HG03135 (cell line): ENCODE data around the gene SIK3.
"Not testable (repeated sequence)": the region's sequence is repeated elsewhere in the genome, so short reads cannot be mapped to it uniquely, and the experiment has no call there.

Experiments used
- ATAC-seq: cut with Tn5 transposase; IDR thresholded peaks from one replicate; pipeline ENCODE4 v1.9.1; 2021; ENCODE audit warnings: mild to moderate bottlenecking, moderate library complexity; ENCODE audit not compliant: unreplicated experiment

The SIK3 gene

GRCh38 chr11:117098269-117099232 is at the start of gene SIK3:
Gene SIK3 (minus strand): TSS chr11:117098428. CDS start chr11:117098415, 13 bp downstream.
- peak; percentile 66 for ATAC-seq

DNA sequence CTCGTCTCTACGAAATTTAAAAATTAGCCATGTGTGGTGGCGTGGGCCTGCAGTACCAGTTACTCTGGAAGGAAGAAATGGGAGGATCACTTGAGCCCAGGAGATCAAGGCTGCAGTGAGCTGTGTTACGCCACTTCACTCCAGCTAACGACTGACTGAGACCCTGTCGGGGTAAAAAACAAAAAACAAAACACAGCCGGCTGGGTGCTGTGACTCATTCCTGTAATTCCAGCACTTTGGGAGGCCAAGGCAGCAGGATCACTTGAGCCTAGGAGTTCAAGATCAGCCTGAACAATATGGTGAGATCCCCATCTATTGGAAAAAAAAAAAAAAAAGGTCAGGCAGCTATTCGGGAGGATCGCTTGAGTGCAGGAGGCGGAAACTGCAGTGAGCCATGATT is 48.3 kb upstream of the SIK3 start:
- ATAC-seq, result no peak

GRCh38 chr11:117145393-117145761 is 47.1 kb upstream of the SIK3 start:
- no peak for ATAC-seq

DNA sequence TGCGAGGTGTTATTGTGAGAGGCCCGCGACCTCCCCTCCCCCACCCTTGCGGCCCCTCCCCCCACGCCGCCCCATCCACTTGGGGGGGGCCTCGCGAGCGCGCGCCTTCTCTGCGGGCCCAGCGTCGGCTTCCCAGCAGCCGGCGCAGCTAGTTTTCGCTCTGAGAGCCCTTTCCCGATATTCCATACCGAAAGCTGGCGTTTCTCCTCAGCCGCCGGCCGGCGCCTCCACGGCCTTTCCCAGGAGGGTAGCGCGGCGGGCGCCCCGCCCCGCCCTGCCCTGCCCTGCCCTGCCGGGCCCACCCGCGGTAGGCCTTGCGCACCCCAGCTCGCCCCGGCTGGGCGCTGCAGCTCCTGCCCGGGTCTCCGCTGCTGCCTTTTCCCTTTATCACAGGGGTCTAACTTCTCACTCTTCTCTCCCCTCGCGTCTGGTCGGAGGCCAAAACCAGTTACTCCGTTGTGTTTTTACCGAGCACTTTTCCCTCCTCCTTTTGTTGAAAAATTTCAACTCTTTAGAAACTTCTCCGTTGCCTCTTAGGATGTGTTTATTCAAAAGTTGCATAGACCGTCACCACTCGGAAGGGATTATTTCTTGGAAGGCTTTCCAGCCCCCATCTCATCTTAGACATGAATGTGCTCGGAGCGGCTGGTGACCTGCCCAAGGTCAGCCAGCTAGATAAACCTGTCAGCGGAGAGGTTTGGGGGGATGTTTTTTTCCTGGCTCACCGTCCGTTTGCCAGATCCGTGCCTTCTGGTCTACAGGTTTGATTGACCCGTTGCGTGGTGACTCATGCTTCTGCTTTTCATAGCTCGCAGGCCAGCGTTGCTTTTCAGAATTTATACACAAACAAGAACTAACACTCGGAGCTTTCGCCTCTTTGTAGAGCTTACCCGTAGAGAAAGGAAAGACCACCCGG is 46.5 kb upstream of the SIK3 start:
- ATAC-seq, result peak; percentile 46

DNA sequence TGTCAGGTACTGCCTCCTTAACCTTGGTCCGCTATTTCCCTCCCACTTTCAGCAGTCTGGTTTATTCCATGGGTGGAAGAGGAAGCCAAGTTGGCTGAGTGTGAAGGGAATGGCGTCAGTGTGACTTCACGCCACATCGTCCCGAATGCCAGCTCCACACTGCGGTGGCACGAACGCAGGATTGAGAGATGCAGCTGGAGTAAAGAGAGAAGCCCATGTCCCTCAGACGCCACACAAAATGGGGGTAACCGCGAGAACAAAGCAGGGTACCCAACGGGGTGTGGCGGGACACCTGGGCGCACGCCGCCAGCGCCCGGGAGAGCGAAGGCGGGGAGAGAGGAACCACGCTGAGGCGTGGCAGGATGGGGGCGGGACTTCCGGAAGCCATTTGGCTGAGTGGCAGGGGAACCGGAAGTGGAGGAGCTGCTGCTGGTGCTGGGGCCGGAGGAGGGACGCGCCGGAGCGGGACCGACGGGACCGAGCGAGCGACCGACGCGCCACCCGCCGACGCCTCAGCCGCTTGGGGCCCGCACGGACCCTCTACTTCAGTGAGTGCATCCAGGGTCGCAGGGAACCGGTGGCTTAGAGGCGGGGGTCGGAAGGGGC is 45.7 kb upstream of the SIK3 start, which contains the start of gene PAFAH1B2:
TSS of gene PAFAH1B2 (plus strand) at position 417 of the 606 bp plus-strand sequence. CDS start 8,161 bp downstream, outside the sequence.
- ATAC-seq, result peak; percentile 98

DNA sequence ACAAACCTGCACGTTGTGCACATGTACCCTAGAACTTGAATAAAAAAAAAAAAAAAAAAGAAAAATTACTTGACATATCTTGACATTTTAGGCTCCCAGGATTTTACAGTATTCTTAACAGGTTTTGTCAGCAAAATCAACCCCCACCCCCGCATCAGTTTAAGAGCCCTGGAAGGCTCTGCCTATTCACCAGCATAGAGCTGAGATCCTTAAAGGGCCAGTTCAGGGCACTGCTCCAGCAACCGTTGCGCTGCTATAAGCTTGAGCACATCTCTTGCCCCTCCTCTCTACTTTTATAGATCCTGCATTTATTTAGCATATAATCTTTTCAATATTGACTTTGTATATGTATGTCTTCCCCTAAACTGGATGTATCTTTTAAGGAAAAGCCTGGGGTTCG is 45.2 kb upstream of the SIK3 start:
- ATAC-seq, result no peak

GRCh38 chr11:117137223-117138086 is 39.2 kb upstream of the SIK3 start:
- ATAC-seq, result not testable (repeated sequence)

- not testable (repeated sequence) for ATAC-seq
Observed at GRCh38 chr11:117134979-117135378, 36.8 kb upstream of the SIK3 start.

GRCh38 chr11:117134431-117134830 is 36.2 kb upstream of the SIK3 start:
- ATAC-seq, result no peak

DNA sequence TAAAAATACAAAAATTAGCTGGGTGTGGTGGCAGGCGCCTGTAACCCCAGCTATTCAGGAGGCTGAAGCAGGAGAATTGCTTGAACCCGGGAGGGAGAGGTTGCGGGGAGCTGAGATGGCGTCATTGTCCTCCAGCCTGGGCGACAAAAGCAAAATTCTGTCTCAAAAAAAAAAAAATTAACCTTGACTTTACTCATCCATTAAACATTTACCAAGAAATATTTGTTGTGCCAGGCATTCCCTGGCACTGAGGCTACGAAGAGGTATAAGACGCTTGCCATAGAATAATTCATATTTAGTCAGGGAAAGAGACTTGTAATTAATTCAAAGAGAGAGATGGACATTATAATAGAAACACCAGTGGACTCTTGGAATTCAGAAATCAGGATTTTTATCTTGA is 32.7 kb upstream of the SIK3 start:
- ATAC-seq, result no peak

- ATAC-seq, result not testable (repeated sequence)
Observed at GRCh38 chr11:117130396-117130795, 32.2 kb upstream of the SIK3 start.

DNA sequence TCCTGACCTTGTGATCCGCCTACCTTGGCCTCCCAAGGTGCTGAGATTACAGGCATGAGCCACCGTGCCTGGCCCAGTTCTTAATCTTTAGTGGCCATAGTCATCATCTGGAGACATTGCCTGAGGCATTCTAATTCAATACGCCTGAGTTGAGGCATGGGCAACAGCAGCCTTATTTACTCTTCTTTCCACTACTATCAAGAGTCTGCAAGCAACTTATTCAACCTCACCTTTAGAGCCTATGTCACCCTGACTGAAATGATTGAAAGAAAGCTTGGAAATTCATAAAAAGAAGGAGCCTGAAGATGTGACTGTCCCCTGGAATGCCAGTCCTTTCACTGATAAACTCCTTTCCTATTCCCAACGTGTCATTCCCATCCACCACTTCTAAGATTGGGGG is 30.1 kb upstream of the SIK3 start:
- no peak for ATAC-seq

GRCh38 chr11:117127171-117127901 is 29.1 kb upstream of the SIK3 start:
- ATAC-seq, result no peak

GRCh38 chr11:117126223-117126965 is 28.2 kb upstream of the SIK3 start:
- no peak for ATAC-seq

- no peak for ATAC-seq
Observed at GRCh38 chr11:117122556-117122955, 24.3 kb upstream of the SIK3 start.

- ATAC-seq, result no peak
Observed at GRCh38 chr11:117121176-117121575, 22.9 kb upstream of the SIK3 start.

DNA sequence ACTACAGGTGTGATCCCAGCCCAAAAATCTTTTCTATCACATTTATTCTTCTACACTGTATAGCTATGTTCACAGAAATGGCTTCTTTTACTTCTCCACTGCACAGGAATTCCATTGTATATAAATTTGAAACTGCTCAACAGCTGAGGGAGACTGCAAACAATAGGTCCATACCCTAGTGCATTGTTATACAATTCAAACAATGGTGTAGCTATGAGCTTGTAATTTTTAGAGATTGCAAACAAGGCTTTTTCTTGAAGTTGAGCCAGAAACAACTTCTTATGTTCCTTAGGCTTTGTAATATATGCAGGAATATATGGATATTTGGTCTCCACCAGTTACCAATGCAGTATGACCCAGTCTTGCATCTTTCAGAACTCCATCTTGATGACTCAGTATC is 19.5 kb upstream of the SIK3 start:
- no peak for ATAC-seq

DNA sequence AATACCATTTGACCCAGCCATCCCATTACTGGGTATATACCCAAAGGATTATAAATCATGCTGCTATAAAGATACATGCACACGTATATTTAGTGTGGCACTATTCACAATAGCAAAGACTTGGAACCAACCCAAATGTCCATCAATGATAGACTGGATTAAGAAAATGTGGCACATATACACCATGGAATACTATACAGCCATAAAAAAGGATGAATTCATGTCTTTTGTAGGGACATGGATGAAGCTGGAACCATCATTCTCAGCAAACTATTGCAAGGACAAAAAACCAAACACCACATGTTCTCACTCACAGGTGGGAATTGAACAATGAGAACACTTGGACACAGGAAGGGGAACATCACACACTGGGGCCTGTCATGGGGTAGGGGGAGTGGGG is 14.7 kb upstream of the SIK3 start:
- ATAC-seq, result not testable (repeated sequence)

DNA sequence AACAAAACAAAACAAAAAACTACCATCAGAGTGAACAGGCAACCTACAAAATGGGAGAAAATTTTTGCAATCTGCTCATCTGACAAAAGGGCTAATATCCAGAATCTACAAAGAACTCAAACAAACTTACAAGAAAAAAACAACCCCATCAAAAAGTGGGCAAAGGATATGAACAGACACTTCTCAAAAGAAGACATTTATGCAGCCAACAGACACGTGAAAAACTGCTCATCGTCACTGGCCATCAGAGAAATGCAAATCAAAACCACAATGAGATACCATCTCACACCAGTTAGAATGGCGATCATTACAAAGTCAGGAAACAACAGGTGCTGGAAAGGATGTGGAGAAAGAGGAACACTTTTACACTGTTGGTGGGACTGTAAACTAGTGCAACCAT is 14.3 kb upstream of the SIK3 start:
- not testable (repeated sequence) for ATAC-seq
